ENCODE data around the gene UIMC1.

DNA sequence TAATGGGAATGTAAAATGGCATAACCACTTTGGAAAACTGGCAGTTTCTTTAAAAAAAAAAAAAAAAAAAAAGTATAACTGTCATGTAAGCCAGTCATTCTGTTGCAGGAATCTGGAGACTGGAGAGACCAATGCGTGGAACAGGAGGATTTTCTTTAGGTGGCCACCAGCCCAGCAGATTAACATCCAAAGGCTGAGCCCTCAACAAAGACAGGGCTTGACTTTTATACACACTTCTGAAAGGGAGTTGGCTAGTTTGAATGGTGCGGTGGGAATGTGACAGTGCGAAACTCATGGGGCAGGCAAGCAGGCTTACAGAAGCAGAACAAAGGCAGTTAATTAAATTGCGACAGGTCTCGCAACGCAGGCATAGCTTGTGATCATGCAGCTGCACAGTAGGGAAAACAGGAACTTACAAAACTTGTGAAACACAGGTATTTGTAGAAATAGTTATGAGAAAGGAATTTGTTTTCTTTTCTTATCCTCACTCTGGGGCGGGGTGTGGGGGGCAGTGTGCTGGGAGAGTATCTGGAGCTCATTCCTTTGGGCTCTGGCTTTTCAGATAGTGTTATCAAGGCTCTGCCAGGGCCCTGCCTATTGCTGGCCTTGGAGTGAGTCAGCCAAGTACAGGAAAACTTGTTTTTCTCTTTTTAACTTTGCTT, 12.0 kb downstream of the UIMC1 start:
- no peak for TF ChIP-seq POLR2A (IDR thresholded peaks at IDR 0.05)
- no peak for TF ChIP-seq CTCF (IDR thresholded peaks at IDR 0.05)

All from lower leg skin (tissue), 3 donors.